ENCODE measurements around the gene KLHDC1. TPM values are rescaled to one million over a fixed set of nuclear protein-coding genes. Genes with fewer than 3 reads are reported as not detected.

Gene KLHDC1
- total and polyA plus RNA-seq, 2 donors from 2014 or later: 2.3 to 8.4 TPM

GRCh38 chr14:49766839-49767238, 73.9 kb downstream of the KLHDC1 start:
- no peaks in the 10 kb centered on the region for H3K27me3 ChIP-seq (ENCODE audit: control insufficient read depth, insufficient read depth, low read length)
- intact Hi-C loops (cut with DNase I): no loop called here
- H3K36me3 ChIP-seq (ENCODE audit: control insufficient read depth in 2 of 3, insufficient read depth in 3 of 3, low read length in 3 of 3): peaks cover 0 to under 1% (median 0%) of the 10 kb centered on the region in 3 donors
- DNase-seq (peak in 2 of 5 donors; percentile 35 to 45), FAIRE-seq (no peak)
- H3K4me3 ChIP-seq (ENCODE audit: low read length in 3 of 3): peak overlapping the region; percentile 21 to 99 (median 69)
- TF ChIP-seq CTCF (IDR thresholded peaks at IDR 0.05; ENCODE audit: borderline replicate concordance, extremely low read depth, insufficient read depth): no peak
- peak overlapping the region; percentile 79 to 86 (median 83) for H3K9ac ChIP-seq (ENCODE audit: low read length in 3 of 3)
- no peaks in the 10 kb centered on the region for H3K9me3 ChIP-seq (ENCODE audit: control insufficient read depth in 2 of 3, insufficient read depth in 1 of 3, low read length in 3 of 3)
- peak overlapping the region; percentile 26 to 96 for H3K27ac ChIP-seq (ENCODE audit: low read depth in 2 of 2, low read length in 2 of 2)
- H3K4me1 ChIP-seq (ENCODE audit: control insufficient read depth in 2 of 3, insufficient read depth in 2 of 3, low read depth in 1 of 3, low read length in 3 of 3): peaks cover 6 to 17% (median 16%) of the 10 kb centered on the region in 3 donors

GRCh38 chr14:49767270-49767570, 74.3 kb downstream of the KLHDC1 start:
- Histone ChIP-seq H3K27ac (ENCODE audit: low read depth in 2 of 2, low read length in 2 of 2) (peak overlapping the region; percentile 92 to 96), H3K27me3 (ENCODE audit: control insufficient read depth, insufficient read depth, low read length) (no peaks in the 10 kb centered on the region), H3K9ac (ENCODE audit: low read length in 3 of 3) (peak overlapping the region; percentile 79 to 86 (median 83)), H3K4me3 (ENCODE audit: low read length in 3 of 3) (peak overlapping the region; percentile 69 to 99 (median 78)), H3K36me3 (ENCODE audit: control insufficient read depth in 2 of 3, insufficient read depth in 3 of 3, low read length in 3 of 3) (peaks cover 0 to 4% (median 0%) of the 10 kb centered on the region in 3 donors), H3K9me3 (ENCODE audit: control insufficient read depth in 2 of 3, insufficient read depth in 1 of 3, low read length in 3 of 3) (no peaks in the 10 kb centered on the region), H3K4me1 (ENCODE audit: control insufficient read depth in 2 of 3, insufficient read depth in 2 of 3, low read depth in 1 of 3, low read length in 3 of 3) (peaks cover 6 to 17% (median 16%) of the 10 kb centered on the region in 3 donors)
- intact Hi-C loops (cut with DNase I): no loop called here
- no peak for TF ChIP-seq CTCF (IDR thresholded peaks at IDR 0.05; ENCODE audit: borderline replicate concordance, extremely low read depth, insufficient read depth)
- DNase-seq: no peak
- no peak for FAIRE-seq

GRCh38 chr14:49767571-49768300, 74.8 kb downstream of the KLHDC1 start, which contains the start of gene KLHDC2:
Gene KLHDC2 (plus strand): TSS chr14:49768153. CDS start chr14:49768469, 316 bp downstream.
- intact Hi-C loops (cut with DNase I): no loop called here
- DNase-seq (peak; percentile 93 to 98 (median 95)), FAIRE-seq (no peak)
- peak; percentile 39 for TF ChIP-seq CTCF (IDR thresholded peaks at IDR 0.05; ENCODE audit: borderline replicate concordance, extremely low read depth, insufficient read depth)
- no peaks in the 10 kb centered on the region for H3K9me3 ChIP-seq (ENCODE audit: control insufficient read depth in 2 of 3, insufficient read depth in 1 of 3, low read length in 3 of 3)
- H3K4me3 ChIP-seq (ENCODE audit: low read length in 3 of 3): peak within 1 kb of the TSS; percentile 74 to 99 (median 89)
- peak within 1 kb of the TSS; percentile 96 to 98 for H3K27ac ChIP-seq (ENCODE audit: low read depth in 2 of 2, low read length in 2 of 2)
- H3K27me3 ChIP-seq (ENCODE audit: control insufficient read depth, insufficient read depth, low read length): no peaks in the 10 kb centered on the region
- H3K9ac ChIP-seq (ENCODE audit: low read length in 3 of 3): peak within 1 kb of the TSS; percentile 92 to 99 (median 92)
- H3K4me1 ChIP-seq (ENCODE audit: control insufficient read depth in 2 of 3, insufficient read depth in 2 of 3, low read depth in 1 of 3, low read length in 3 of 3): peaks cover 6 to 17% (median 16%) of the 10 kb centered on the region in 3 donors
- peaks cover 0 to 5% (median 0%) of the 10 kb centered on the region in 3 donors for H3K36me3 ChIP-seq (ENCODE audit: control insufficient read depth in 2 of 3, insufficient read depth in 3 of 3, low read length in 3 of 3)

Data from kidney (tissue), 14 donors.